ENCODE data around the gene LAD1.

DNA sequence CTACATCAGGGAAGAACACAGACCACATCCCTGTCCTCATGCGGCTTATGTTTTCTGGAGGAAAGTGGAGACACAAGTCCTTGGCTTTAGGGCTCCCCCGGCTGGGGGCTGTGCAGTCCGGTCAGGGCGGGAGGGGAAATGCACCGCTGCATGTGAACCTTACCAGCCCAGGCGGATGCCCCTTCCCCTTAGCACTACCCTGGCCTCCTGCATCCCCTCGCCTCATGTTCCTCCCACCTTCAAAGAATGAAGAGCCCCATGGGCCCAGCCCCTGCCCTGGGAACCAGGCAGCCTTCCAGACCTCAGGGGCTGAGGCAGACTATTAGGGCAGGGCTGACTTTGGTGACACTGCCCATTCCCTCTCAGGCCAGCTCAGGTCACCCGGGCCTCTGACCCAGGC is 67.1 kb downstream of the LAD1 start:
- TF ChIP-seq POLR2A (IDR thresholded peaks at IDR 0.05), result no peak
- TF ChIP-seq, protein P1, sequence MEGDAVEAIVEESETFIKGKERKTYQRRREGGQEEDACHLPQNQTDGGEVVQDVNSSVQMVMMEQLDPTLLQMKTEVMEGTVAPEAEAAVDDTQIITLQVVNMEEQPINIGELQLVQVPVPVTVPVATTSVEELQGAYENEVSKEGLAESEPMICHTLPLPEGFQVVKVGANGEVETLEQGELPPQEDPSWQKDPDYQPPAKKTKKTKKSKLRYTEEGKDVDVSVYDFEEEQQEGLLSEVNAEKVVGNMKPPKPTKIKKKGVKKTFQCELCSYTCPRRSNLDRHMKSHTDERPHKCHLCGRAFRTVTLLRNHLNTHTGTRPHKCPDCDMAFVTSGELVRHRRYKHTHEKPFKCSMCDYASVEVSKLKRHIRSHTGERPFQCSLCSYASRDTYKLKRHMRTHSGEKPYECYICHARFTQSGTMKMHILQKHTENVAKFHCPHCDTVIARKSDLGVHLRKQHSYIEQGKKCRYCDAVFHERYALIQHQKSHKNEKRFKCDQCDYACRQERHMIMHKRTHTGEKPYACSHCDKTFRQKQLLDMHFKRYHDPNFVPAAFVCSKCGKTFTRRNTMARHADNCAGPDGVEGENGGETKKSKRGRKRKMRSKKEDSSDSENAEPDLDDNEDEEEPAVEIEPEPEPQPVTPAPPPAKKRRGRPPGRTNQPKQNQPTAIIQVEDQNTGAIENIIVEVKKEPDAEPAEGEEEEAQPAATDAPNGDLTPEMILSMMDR (IDR thresholded peaks at IDR 0.05 in 8 of 11, conservative IDR thresholded peaks at IDR 0.05 in 3 of 11), result no peak
